Measurements from ENCODE around the gene KATNB1.

KATNB1 gene

DNA sequence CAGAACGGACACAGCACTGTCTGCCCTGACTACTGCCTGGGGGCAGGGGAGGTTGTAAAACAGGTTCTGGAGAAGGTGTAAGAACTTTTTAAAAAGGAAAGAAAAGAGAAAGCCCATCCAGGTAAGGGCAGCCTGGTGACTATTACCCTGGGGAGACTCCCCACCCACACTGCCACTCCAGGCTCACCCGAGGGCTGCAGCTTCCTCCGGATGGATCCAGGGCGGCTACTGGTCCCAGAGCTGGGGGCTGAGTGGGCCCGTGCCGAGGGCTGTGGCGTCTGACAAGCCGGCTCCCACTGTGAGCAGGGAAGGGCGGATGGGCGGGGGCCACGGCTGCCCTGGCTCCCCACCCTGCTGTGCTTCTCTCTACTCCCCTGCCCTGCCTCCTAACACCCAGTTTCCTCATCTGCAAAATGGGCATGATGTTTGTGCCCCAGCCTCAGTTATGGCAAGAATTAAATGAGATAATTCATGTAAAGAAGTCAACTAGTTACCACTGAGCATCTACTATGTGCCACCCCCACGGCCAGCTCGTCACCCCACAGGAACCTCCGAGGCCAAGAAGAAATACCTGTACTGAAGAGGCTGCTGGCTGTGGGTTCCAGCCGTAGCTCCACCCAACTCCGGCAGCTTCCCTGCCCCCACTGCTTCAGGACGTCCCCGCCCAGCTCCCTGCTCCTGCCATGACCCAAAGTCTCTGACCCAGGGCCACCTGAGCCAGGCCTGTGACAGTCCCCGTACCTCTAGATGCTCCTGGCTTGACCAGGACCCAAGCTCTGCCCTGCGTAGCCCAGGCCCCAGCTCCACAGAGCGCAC, 24.2 kb downstream of the KATNB1 start:
- TF ChIP-seq FOXP2 (optimal IDR thresholded peaks at IDR 0.05; ENCODE audit: borderline replicate concordance, extremely low read depth, extremely low read length, insufficient read depth) (no peak), POLR2AphosphoS5 (IDR thresholded peaks at IDR 0.05; ENCODE audit: low read depth, low read length) (no peak), TAF1 (IDR thresholded peaks at IDR 0.05; ENCODE audit: borderline replicate concordance, insufficient read depth, low read length) (no peak), SIN3A (IDR thresholded peaks at IDR 0.05; ENCODE audit: borderline replicate concordance, insufficient read depth, low read length) (no peak)
- TF ChIP-seq, protein P1, sequence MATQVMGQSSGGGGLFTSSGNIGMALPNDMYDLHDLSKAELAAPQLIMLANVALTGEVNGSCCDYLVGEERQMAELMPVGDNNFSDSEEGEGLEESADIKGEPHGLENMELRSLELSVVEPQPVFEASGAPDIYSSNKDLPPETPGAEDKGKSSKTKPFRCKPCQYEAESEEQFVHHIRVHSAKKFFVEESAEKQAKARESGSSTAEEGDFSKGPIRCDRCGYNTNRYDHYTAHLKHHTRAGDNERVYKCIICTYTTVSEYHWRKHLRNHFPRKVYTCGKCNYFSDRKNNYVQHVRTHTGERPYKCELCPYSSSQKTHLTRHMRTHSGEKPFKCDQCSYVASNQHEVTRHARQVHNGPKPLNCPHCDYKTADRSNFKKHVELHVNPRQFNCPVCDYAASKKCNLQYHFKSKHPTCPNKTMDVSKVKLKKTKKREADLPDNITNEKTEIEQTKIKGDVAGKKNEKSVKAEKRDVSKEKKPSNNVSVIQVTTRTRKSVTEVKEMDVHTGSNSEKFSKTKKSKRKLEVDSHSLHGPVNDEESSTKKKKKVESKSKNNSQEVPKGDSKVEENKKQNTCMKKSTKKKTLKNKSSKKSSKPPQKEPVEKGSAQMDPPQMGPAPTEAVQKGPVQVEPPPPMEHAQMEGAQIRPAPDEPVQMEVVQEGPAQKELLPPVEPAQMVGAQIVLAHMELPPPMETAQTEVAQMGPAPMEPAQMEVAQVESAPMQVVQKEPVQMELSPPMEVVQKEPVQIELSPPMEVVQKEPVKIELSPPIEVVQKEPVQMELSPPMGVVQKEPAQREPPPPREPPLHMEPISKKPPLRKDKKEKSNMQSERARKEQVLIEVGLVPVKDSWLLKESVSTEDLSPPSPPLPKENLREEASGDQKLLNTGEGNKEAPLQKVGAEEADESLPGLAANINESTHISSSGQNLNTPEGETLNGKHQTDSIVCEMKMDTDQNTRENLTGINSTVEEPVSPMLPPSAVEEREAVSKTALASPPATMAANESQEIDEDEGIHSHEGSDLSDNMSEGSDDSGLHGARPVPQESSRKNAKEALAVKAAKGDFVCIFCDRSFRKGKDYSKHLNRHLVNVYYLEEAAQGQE (IDR thresholded peaks at IDR 0.05; ENCODE audit: insufficient read depth in 1 of 2, low read depth in 2 of 2, low read length in 2 of 2), result no peak

DNA sequence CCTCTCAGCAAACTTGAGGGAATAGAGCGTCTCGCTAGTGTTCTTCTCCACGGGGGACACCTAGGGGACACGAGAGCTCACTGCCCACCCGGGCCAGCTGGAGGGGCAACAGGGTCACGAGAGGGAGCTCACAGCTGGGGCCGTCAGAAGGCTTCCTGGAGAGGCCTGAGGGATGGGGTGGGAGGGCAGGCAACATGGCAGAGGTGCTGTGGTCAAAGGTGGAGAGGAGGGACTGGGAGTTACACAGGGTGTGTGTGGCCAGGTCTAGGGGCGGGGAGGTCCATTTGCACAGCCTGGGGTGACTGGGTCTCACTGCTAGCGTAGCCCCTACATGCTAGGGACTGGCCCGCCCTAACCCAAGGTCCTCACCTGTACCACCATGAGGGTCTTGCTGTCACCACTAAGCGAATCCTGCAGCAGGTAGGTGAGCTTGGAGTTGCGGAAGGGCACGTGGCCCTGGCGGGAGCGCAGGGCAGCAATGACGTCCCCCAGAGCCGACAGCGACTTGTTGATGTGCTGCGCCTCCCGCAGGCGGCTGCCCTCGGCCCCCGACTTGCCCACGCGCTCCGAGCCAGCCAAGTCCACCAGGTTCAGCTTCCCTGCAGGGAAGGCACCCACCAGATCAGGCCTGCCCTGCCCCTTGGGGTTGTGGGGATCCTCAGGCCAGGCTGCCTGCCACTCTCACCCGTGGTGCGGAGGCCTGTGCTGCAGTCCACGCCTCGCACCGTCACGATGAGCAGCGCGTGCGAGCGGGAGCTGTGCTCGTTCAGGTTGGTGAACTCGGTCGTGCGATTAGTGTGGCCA, 25.0 kb downstream of the KATNB1 start:
- no peak for TF ChIP-seq POLR2AphosphoS5 (IDR thresholded peaks at IDR 0.05; ENCODE audit: low read depth, low read length)
- no peak for TF ChIP-seq SIN3A (IDR thresholded peaks at IDR 0.05; ENCODE audit: borderline replicate concordance, insufficient read depth, low read length)
- no peak for TF ChIP-seq FOXP2 (optimal IDR thresholded peaks at IDR 0.05; ENCODE audit: borderline replicate concordance, extremely low read depth, extremely low read length, insufficient read depth)
- TF ChIP-seq, protein P1 (IDR thresholded peaks at IDR 0.05; ENCODE audit: insufficient read depth in 1 of 2, low read depth in 2 of 2, low read length in 2 of 2), result no peak
- TF ChIP-seq TAF1 (IDR thresholded peaks at IDR 0.05; ENCODE audit: borderline replicate concordance, insufficient read depth, low read length), result no peak

DNA sequence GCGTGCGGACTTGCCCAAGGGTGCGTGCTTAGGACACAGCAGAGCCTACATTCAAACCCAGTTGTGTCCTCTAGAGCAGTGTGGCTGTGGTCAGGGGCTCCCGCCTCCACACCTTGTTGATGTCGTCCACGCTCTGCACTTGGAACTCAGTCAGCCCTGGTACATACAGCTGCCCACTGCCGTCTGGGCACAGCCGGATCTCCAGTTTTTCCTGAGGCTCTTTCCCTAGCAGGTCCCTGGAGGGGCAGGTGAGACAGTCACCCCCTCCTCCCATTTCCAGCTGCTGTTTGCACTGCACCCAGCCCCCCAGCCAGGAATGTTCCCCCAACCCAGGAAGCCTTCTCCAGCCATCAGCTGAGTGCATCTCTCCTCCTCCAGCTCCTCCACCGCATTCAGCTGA, 25.7 kb downstream of the KATNB1 start:
- no peak for TF ChIP-seq SIN3A (IDR thresholded peaks at IDR 0.05; ENCODE audit: borderline replicate concordance, insufficient read depth, low read length)
- TF ChIP-seq, protein P1 (IDR thresholded peaks at IDR 0.05; ENCODE audit: insufficient read depth in 1 of 2, low read depth in 2 of 2, low read length in 2 of 2), result no peak
- TF ChIP-seq TAF1 (IDR thresholded peaks at IDR 0.05; ENCODE audit: borderline replicate concordance, insufficient read depth, low read length), result no peak
- no peak for TF ChIP-seq FOXP2 (optimal IDR thresholded peaks at IDR 0.05; ENCODE audit: borderline replicate concordance, extremely low read depth, extremely low read length, insufficient read depth)
- TF ChIP-seq POLR2AphosphoS5 (IDR thresholded peaks at IDR 0.05; ENCODE audit: low read depth, low read length), result no peak

- TF ChIP-seq FOXP2 (optimal IDR thresholded peaks at IDR 0.05; ENCODE audit: borderline replicate concordance, extremely low read depth, extremely low read length, insufficient read depth) (no peak), POLR2AphosphoS5 (IDR thresholded peaks at IDR 0.05; ENCODE audit: low read depth, low read length) (no peak), TAF1 (IDR thresholded peaks at IDR 0.05; ENCODE audit: borderline replicate concordance, insufficient read depth, low read length) (no peak), SIN3A (IDR thresholded peaks at IDR 0.05; ENCODE audit: borderline replicate concordance, insufficient read depth, low read length) (no peak)
- TF ChIP-seq, protein P1 (IDR thresholded peaks at IDR 0.05; ENCODE audit: insufficient read depth in 1 of 2, low read depth in 2 of 2, low read length in 2 of 2), result no peak
Observed at GRCh38 chr16:57761957-57762356, 26.4 kb downstream of the KATNB1 start.

Measured in PFSK-1 (cell line).